ENCODE measurements around the gene CCL21.

CCL21 gene

GRCh38 chr9:34686732-34687131, 23.2 kb downstream of the CCL21 start:
- no peaks in the 10 kb centered on the region for H3K9me3 ChIP-seq (ENCODE audit: control insufficient read depth in 1 of 2, low read length in 2 of 2)
- peaks cover 0 to 3% of the 10 kb centered on the region in 2 donors for H3K36me3 ChIP-seq (ENCODE audit: control insufficient read depth in 1 of 2, insufficient read depth in 2 of 2, low read length in 2 of 2)
- no peak overlapping the region for H3K27ac ChIP-seq (ENCODE audit: low read length)
- H3K27me3 ChIP-seq (ENCODE audit: low read depth, low read length) = no peaks in the 10 kb centered on the region
- H3K4me1 ChIP-seq (ENCODE audit: control insufficient read depth in 1 of 2, insufficient read depth in 2 of 2, low read length in 2 of 2) = no peaks in the 10 kb centered on the region
- no peak overlapping the region for H3K4me3 ChIP-seq (ENCODE audit: low read depth in 1 of 2, low read length in 2 of 2)

- H3K27me3 ChIP-seq (ENCODE audit: low read depth, low read length) = no peaks in the 10 kb centered on the region
- H3K4me1 ChIP-seq (ENCODE audit: control insufficient read depth in 1 of 2, insufficient read depth in 2 of 2, low read length in 2 of 2) = no peaks in the 10 kb centered on the region
- H3K36me3 ChIP-seq (ENCODE audit: control insufficient read depth in 1 of 2, insufficient read depth in 2 of 2, low read length in 2 of 2) = peaks cover 0 to 3% of the 10 kb centered on the region in 2 donors
- no peak overlapping the region for H3K27ac ChIP-seq (ENCODE audit: low read length)
- no peaks in the 10 kb centered on the region for H3K9me3 ChIP-seq (ENCODE audit: control insufficient read depth in 1 of 2, low read length in 2 of 2)
- no peak overlapping the region for H3K4me3 ChIP-seq (ENCODE audit: low read depth in 1 of 2, low read length in 2 of 2)
These were observed 23.7 kb downstream of the CCL21 start for GRCh38 chr9:34686231-34686630.

GRCh38 chr9:34685591-34685990, 24.3 kb downstream of the CCL21 start:
- H3K27ac ChIP-seq (ENCODE audit: low read length) = no peak overlapping the region
- H3K4me3 ChIP-seq (ENCODE audit: low read depth in 1 of 2, low read length in 2 of 2) = no peak overlapping the region
- H3K27me3 ChIP-seq (ENCODE audit: low read depth, low read length) = no peaks in the 10 kb centered on the region
- no peaks in the 10 kb centered on the region for H3K4me1 ChIP-seq (ENCODE audit: control insufficient read depth in 1 of 2, insufficient read depth in 2 of 2, low read length in 2 of 2)
- H3K36me3 ChIP-seq (ENCODE audit: control insufficient read depth in 1 of 2, insufficient read depth in 2 of 2, low read length in 2 of 2) = peaks cover 0 to 3% of the 10 kb centered on the region in 2 donors
- H3K9me3 ChIP-seq (ENCODE audit: control insufficient read depth in 1 of 2, low read length in 2 of 2) = no peaks in the 10 kb centered on the region

GRCh38 chr9:34684816-34685215, 25.1 kb downstream of the CCL21 start:
- Histone ChIP-seq H3K9me3 (ENCODE audit: control insufficient read depth in 1 of 2, low read length in 2 of 2) (no peaks in the 10 kb centered on the region), H3K27me3 (ENCODE audit: low read depth, low read length) (no peaks in the 10 kb centered on the region), H3K4me3 (ENCODE audit: low read depth in 1 of 2, low read length in 2 of 2) (no peak overlapping the region), H3K27ac (ENCODE audit: low read length) (no peak overlapping the region), H3K4me1 (ENCODE audit: control insufficient read depth in 1 of 2, insufficient read depth in 2 of 2, low read length in 2 of 2) (no peaks in the 10 kb centered on the region), H3K36me3 (ENCODE audit: control insufficient read depth in 1 of 2, insufficient read depth in 2 of 2, low read length in 2 of 2) (peaks cover 0 to 3% of the 10 kb centered on the region in 2 donors)

- Histone ChIP-seq H3K4me1 (ENCODE audit: control insufficient read depth in 1 of 2, insufficient read depth in 2 of 2, low read length in 2 of 2) (no peaks in the 10 kb centered on the region), H3K27ac (ENCODE audit: low read length) (no peak overlapping the region), H3K4me3 (ENCODE audit: low read depth in 1 of 2, low read length in 2 of 2) (no peak overlapping the region), H3K27me3 (ENCODE audit: low read depth, low read length) (no peaks in the 10 kb centered on the region), H3K9me3 (ENCODE audit: control insufficient read depth in 1 of 2, low read length in 2 of 2) (no peaks in the 10 kb centered on the region), H3K36me3 (ENCODE audit: control insufficient read depth in 1 of 2, insufficient read depth in 2 of 2, low read length in 2 of 2) (peaks cover 0 to 3% of the 10 kb centered on the region in 2 donors)
These were observed 25.8 kb downstream of the CCL21 start for GRCh38 chr9:34684145-34684544.

GRCh38 chr9:34675869-34676268, 34.1 kb downstream of the CCL21 start:
- Histone ChIP-seq H3K4me1 (ENCODE audit: control insufficient read depth in 1 of 2, insufficient read depth in 2 of 2, low read length in 2 of 2) (no peaks in the 10 kb centered on the region), H3K36me3 (ENCODE audit: control insufficient read depth in 1 of 2, insufficient read depth in 2 of 2, low read length in 2 of 2) (no peaks in the 10 kb centered on the region), H3K27ac (ENCODE audit: low read length) (no peak overlapping the region), H3K9me3 (ENCODE audit: control insufficient read depth in 1 of 2, low read length in 2 of 2) (no peaks in the 10 kb centered on the region), H3K27me3 (ENCODE audit: low read depth, low read length) (no peaks in the 10 kb centered on the region), H3K4me3 (ENCODE audit: low read depth in 1 of 2, low read length in 2 of 2) (no peak overlapping the region)

GRCh38 chr9:34675048-34675714, 34.8 kb downstream of the CCL21 start:
- Histone ChIP-seq H3K27me3 (ENCODE audit: low read depth, low read length) (no peaks in the 10 kb centered on the region), H3K4me1 (ENCODE audit: control insufficient read depth in 1 of 2, insufficient read depth in 2 of 2, low read length in 2 of 2) (no peaks in the 10 kb centered on the region), H3K4me3 (ENCODE audit: low read depth in 1 of 2, low read length in 2 of 2) (no peak overlapping the region), H3K36me3 (ENCODE audit: control insufficient read depth in 1 of 2, insufficient read depth in 2 of 2, low read length in 2 of 2) (no peaks in the 10 kb centered on the region), H3K27ac (ENCODE audit: low read length) (no peak overlapping the region), H3K9me3 (ENCODE audit: control insufficient read depth in 1 of 2, low read length in 2 of 2) (no peaks in the 10 kb centered on the region)

- Histone ChIP-seq H3K4me3 (ENCODE audit: low read depth in 1 of 2, low read length in 2 of 2) (no peak overlapping the region), H3K27ac (ENCODE audit: low read length) (no peak overlapping the region), H3K27me3 (ENCODE audit: low read depth, low read length) (no peaks in the 10 kb centered on the region), H3K9me3 (ENCODE audit: control insufficient read depth in 1 of 2, low read length in 2 of 2) (no peaks in the 10 kb centered on the region), H3K36me3 (ENCODE audit: control insufficient read depth in 1 of 2, insufficient read depth in 2 of 2, low read length in 2 of 2) (no peaks in the 10 kb centered on the region), H3K4me1 (ENCODE audit: control insufficient read depth in 1 of 2, insufficient read depth in 2 of 2, low read length in 2 of 2) (no peaks in the 10 kb centered on the region)
These were observed 35.5 kb downstream of the CCL21 start for GRCh38 chr9:34674440-34674839.

GRCh38 chr9:34671307-34671706, 38.6 kb downstream of the CCL21 start:
- H3K4me1 ChIP-seq (ENCODE audit: control insufficient read depth in 1 of 2, insufficient read depth in 2 of 2, low read length in 2 of 2) = no peaks in the 10 kb centered on the region
- H3K9me3 ChIP-seq (ENCODE audit: control insufficient read depth in 1 of 2, low read length in 2 of 2) = no peaks in the 10 kb centered on the region
- no peak overlapping the region for H3K27ac ChIP-seq (ENCODE audit: low read length)
- H3K4me3 ChIP-seq (ENCODE audit: low read depth in 1 of 2, low read length in 2 of 2) = no peak overlapping the region
- H3K27me3 ChIP-seq (ENCODE audit: low read depth, low read length) = no peaks in the 10 kb centered on the region
- no peaks in the 10 kb centered on the region for H3K36me3 ChIP-seq (ENCODE audit: control insufficient read depth in 1 of 2, insufficient read depth in 2 of 2, low read length in 2 of 2)

GRCh38 chr9:34669809-34670562, 40.0 kb downstream of the CCL21 start:
- Histone ChIP-seq H3K9me3 (ENCODE audit: control insufficient read depth in 1 of 2, low read length in 2 of 2) (no peaks in the 10 kb centered on the region), H3K36me3 (ENCODE audit: control insufficient read depth in 1 of 2, insufficient read depth in 2 of 2, low read length in 2 of 2) (no peaks in the 10 kb centered on the region), H3K4me1 (ENCODE audit: control insufficient read depth in 1 of 2, insufficient read depth in 2 of 2, low read length in 2 of 2) (peaks cover 0 to under 1% of the 10 kb centered on the region in 2 donors), H3K27ac (ENCODE audit: low read length) (no peak overlapping the region), H3K4me3 (ENCODE audit: low read depth in 1 of 2, low read length in 2 of 2) (no peak overlapping the region), H3K27me3 (ENCODE audit: low read depth, low read length) (no peaks in the 10 kb centered on the region)

- H3K27ac ChIP-seq (ENCODE audit: low read length) = peak overlapping the region; percentile 96
- no peaks in the 10 kb centered on the region for H3K27me3 ChIP-seq (ENCODE audit: low read depth, low read length)
- peak overlapping the region; percentile 76 to 85 for H3K4me3 ChIP-seq (ENCODE audit: low read depth in 1 of 2, low read length in 2 of 2)
- peaks cover under 1 to 21% of the 10 kb centered on the region in 2 donors for H3K36me3 ChIP-seq (ENCODE audit: control insufficient read depth in 1 of 2, insufficient read depth in 2 of 2, low read length in 2 of 2)
- H3K4me1 ChIP-seq (ENCODE audit: control insufficient read depth in 1 of 2, insufficient read depth in 2 of 2, low read length in 2 of 2) = peaks cover 5 to 8% of the 10 kb centered on the region in 2 donors
- no peaks in the 10 kb centered on the region for H3K9me3 ChIP-seq (ENCODE audit: control insufficient read depth in 1 of 2, low read length in 2 of 2)
These were observed 44.3 kb downstream of the CCL21 start for GRCh38 chr9:34665381-34666250.

All from muscle layer of duodenum (tissue), 2 donors.